ENCODE measurements around the gene GDPD3.

- TF ChIP-seq, protein P1, sequence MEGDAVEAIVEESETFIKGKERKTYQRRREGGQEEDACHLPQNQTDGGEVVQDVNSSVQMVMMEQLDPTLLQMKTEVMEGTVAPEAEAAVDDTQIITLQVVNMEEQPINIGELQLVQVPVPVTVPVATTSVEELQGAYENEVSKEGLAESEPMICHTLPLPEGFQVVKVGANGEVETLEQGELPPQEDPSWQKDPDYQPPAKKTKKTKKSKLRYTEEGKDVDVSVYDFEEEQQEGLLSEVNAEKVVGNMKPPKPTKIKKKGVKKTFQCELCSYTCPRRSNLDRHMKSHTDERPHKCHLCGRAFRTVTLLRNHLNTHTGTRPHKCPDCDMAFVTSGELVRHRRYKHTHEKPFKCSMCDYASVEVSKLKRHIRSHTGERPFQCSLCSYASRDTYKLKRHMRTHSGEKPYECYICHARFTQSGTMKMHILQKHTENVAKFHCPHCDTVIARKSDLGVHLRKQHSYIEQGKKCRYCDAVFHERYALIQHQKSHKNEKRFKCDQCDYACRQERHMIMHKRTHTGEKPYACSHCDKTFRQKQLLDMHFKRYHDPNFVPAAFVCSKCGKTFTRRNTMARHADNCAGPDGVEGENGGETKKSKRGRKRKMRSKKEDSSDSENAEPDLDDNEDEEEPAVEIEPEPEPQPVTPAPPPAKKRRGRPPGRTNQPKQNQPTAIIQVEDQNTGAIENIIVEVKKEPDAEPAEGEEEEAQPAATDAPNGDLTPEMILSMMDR (IDR thresholded peaks at IDR 0.05; ENCODE audit: insufficient read depth, low read depth, low read length) = no peak
- TF ChIP-seq EZH2 (IDR thresholded peaks at IDR 0.05; ENCODE audit: insufficient read depth, low read length) = no peak
These were observed 22.6 kb downstream of the GDPD3 start for GRCh38 chr16:30090610-30091331.
